IPS-NIHi11 (cell line): ENCODE results near the gene PNLIPRP3.
"Not testable (repeated sequence)": the region's sequence is repeated elsewhere in the genome, so short reads cannot be mapped to it uniquely, and the experiment has no call there.

Experiments used
- DNase-seq: peaks from one replicate; pipeline ENCODE4 v3.0.0; 2012; ENCODE audit warnings: mixed read lengths, low spot score

PNLIPRP3 gene

GRCh38 chr10:116427671-116428070, at the start of gene PNLIPRP3:
PNLIPRP3 (plus strand) TSS chr10:116427847; CDS start chr10:116428013, 166 bp downstream.
- DNase-seq = no peak

- DNase-seq = no peak
Observed at GRCh38 chr10:116382290-116382689, 45.4 kb upstream of the PNLIPRP3 start.

- no peak for DNase-seq
Observed at GRCh38 chr10:116385311-116385710, 42.3 kb upstream of the PNLIPRP3 start.

GRCh38 chr10:116385994-116386809, 41.4 kb upstream of the PNLIPRP3 start:
- no peak for DNase-seq

- not testable (repeated sequence) for DNase-seq
Observed at GRCh38 chr10:116393246-116393831, 34.3 kb upstream of the PNLIPRP3 start.

- DNase-seq = no peak
Observed at GRCh38 chr10:116395223-116395985, 32.2 kb upstream of the PNLIPRP3 start.

GRCh38 chr10:116398224-116398623, 29.4 kb upstream of the PNLIPRP3 start:
- DNase-seq = peak; percentile 8

GRCh38 chr10:116402858-116403257, 24.8 kb upstream of the PNLIPRP3 start:
- no peak for DNase-seq

GRCh38 chr10:116403740-116404250, 23.9 kb upstream of the PNLIPRP3 start:
- DNase-seq = no peak

- no peak for DNase-seq
Observed at GRCh38 chr10:116408719-116409118, 18.9 kb upstream of the PNLIPRP3 start.

GRCh38 chr10:116410351-116410750, 17.3 kb upstream of the PNLIPRP3 start:
- no peak for DNase-seq

- no peak for DNase-seq
Observed at GRCh38 chr10:116417821-116418220, 9.8 kb upstream of the PNLIPRP3 start.

GRCh38 chr10:116418389-116418788, 9.3 kb upstream of the PNLIPRP3 start:
- DNase-seq = no peak

- DNase-seq = no peak
Observed at GRCh38 chr10:116421815-116422214, 5.8 kb upstream of the PNLIPRP3 start.

GRCh38 chr10:116429288-116429977, 1.8 kb downstream of the PNLIPRP3 start:
- no peak for DNase-seq

GRCh38 chr10:116430288-116430687, 2.6 kb downstream of the PNLIPRP3 start:
- no peak for DNase-seq

GRCh38 chr10:116431598-116431997, 4.0 kb downstream of the PNLIPRP3 start:
- peak; percentile 7 for DNase-seq

GRCh38 chr10:116437076-116437692, 9.5 kb downstream of the PNLIPRP3 start:
- no peak for DNase-seq

GRCh38 chr10:116440330-116441030, 12.8 kb downstream of the PNLIPRP3 start:
- DNase-seq = no peak

GRCh38 chr10:116444527-116445142, 17.0 kb downstream of the PNLIPRP3 start:
- peak; percentile 59 for DNase-seq
